WTC11 (cell line): ENCODE results near the gene ROBO2. TPM values are rescaled to one million over a fixed set of nuclear protein-coding genes. Genes with fewer than 3 reads are reported as not detected.

Experiments
- ATAC-seq: fragments of 200-7000 bp; cut with Tn5 transposase; 2 replicates; pipeline ENCODE4 v1.10.0; 2021; ENCODE audit warnings: mild to moderate bottlenecking, moderate library complexity
- CTCF ChIA-PET: fragments of 300-600 bp; sonication (Branson Sonifier 250); formaldehyde crosslinking; loops from one replicate; lab custom pipeline; 2021; ENCODE audit warnings: antibody characterized with exemption; lab: Charles Lee
- POLR2A ChIA-PET: fragments of 350-600 bp; sonication (Branson Sonifier 250); formaldehyde crosslinking; loops from one replicate; lab custom pipeline; 2021; ENCODE audit warnings: antibody characterized with exemption; lab: Charles Lee
- DNase-seq: peaks from one replicate; pipeline ENCODE4 v3.0.0; 2021; ENCODE audit warnings: low spot score
- H3K27ac Mint-ChIP-seq: 2 replicates; pipeline ENCODE4 v1.8.0; 2021; ENCODE audit warnings: mixed read lengths
- H3K27me3 Mint-ChIP-seq: 2 replicates; pipeline ENCODE4 v1.8.0; 2021; ENCODE audit warnings: low read depth, mild to moderate bottlenecking, moderate library complexity, mixed read lengths
- H3K36me3 Mint-ChIP-seq: 2 replicates; pipeline ENCODE4 v1.8.0; 2021; ENCODE audit warnings: mixed read lengths
- H3K4me1 Mint-ChIP-seq: 2 replicates; pipeline ENCODE4 v1.8.0; 2022; ENCODE audit warnings: mixed read lengths
- H3K4me3 Mint-ChIP-seq: 2 replicates; pipeline ENCODE4 v1.8.0; 2021; ENCODE audit warnings: mild to moderate bottlenecking, moderate library complexity, mixed read lengths
- H3K9me3 Mint-ChIP-seq: 2 replicates; pipeline ENCODE4 v1.8.0; 2021; ENCODE audit warnings: mixed read lengths
- ATF1 ChIP-seq: sonication (generic); formaldehyde crosslinking; IDR thresholded peaks from 2 replicates; pipeline ENCODE4 v1.8.1; 2023; ENCODE audit warnings: mild to moderate bottlenecking, moderate library complexity, missing genetic modification reagents
- CBFB ChIP-seq: sonication (generic); formaldehyde crosslinking; IDR thresholded peaks from 2 replicates; pipeline ENCODE4 v1.8.1; 2022; ENCODE audit warnings: mild to moderate bottlenecking, low read depth, missing genetic modification reagents
- CDX4 ChIP-seq: fragments of 250-450 bp; sonication (Bioruptor Pico); IDR thresholded peaks from 2 replicates; pipeline ENCODE4 v1.9.0; 2021; ENCODE audit warnings: moderate library complexity, mild to moderate bottlenecking, inconsistent platforms, borderline replicate concordance
- CTCF ChIP-seq: fragments of 200-600 bp; IDR thresholded peaks from 2 replicates; pipeline ENCODE4 v1.8.0; 2022; ENCODE audit warnings: antibody characterized with exemption
- E2F4 ChIP-seq: sonication (generic); formaldehyde crosslinking; IDR thresholded peaks from 2 replicates; pipeline ENCODE4 v1.8.1; 2022; ENCODE audit warnings: low read depth, mild to moderate bottlenecking, moderate library complexity, missing genetic modification reagents, borderline replicate concordance
- EMX1 ChIP-seq: fragments of 250-450 bp; sonication (Bioruptor Pico); IDR thresholded peaks from 2 replicates; pipeline ENCODE4 v1.8.0; 2021; ENCODE audit warnings: mild to moderate bottlenecking
- FOXP4 ChIP-seq: sonication (generic); formaldehyde crosslinking; IDR thresholded peaks from 2 replicates; pipeline ENCODE4 v1.8.0; 2022; ENCODE audit warnings: mild to moderate bottlenecking, missing genetic modification reagents
- HMGA2 ChIP-seq: fragments of 250-450 bp; sonication (Bioruptor Pico); IDR thresholded peaks from 2 replicates; pipeline ENCODE4 v1.4.0; 2021; ENCODE audit warnings: mild to moderate bottlenecking, moderate library complexity
- JAZF1 ChIP-seq: fragments of 250-450 bp; sonication (Bioruptor Pico); IDR thresholded peaks from 2 replicates; pipeline ENCODE4 v1.9.0; 2021; ENCODE audit warnings: moderate library complexity, mild to moderate bottlenecking, inconsistent platforms
- MAX ChIP-seq: sonication (generic); formaldehyde crosslinking; IDR thresholded peaks from 2 replicates; pipeline ENCODE4 v1.8.0; 2022; ENCODE audit warnings: mild to moderate bottlenecking, missing genetic modification reagents
- RELA ChIP-seq: sonication (generic); formaldehyde crosslinking; IDR thresholded peaks from 2 replicates; pipeline ENCODE4 v1.8.1; 2022; ENCODE audit warnings: missing genetic modification reagents, mild to moderate bottlenecking, borderline replicate concordance
- SMAD3 ChIP-seq: sonication (generic); formaldehyde crosslinking; IDR thresholded peaks from 2 replicates; pipeline ENCODE4 v1.8.0; 2022; ENCODE audit warnings: missing genetic modification reagents, mild to moderate bottlenecking, borderline replicate concordance
- SOX15 ChIP-seq: fragments of 250-450 bp; sonication (Bioruptor Pico); IDR thresholded peaks from 2 replicates; pipeline ENCODE4 v1.9.0; 2021; ENCODE audit warnings: mild to moderate bottlenecking
- STAT6 ChIP-seq: sonication (generic); formaldehyde crosslinking; conservative IDR thresholded peaks from 2 replicates; pipeline ENCODE4 v1.8.1; 2023; ENCODE audit warnings: mild to moderate bottlenecking, low read depth, missing genetic modification reagents, moderate library complexity
- USF1 ChIP-seq: sonication (generic); formaldehyde crosslinking; IDR thresholded peaks from 2 replicates; pipeline ENCODE4 v1.8.0; 2022; ENCODE audit warnings: mild to moderate bottlenecking, missing genetic modification reagents
- ZBTB21 ChIP-seq: sonication (generic); formaldehyde crosslinking; IDR thresholded peaks from 2 replicates; pipeline ENCODE4 v1.8.1; 2023; ENCODE audit warnings: mild to moderate bottlenecking, missing genetic modification reagents, borderline replicate concordance
- ZNF317 ChIP-seq: sonication (generic); formaldehyde crosslinking; IDR thresholded peaks from 2 replicates; pipeline ENCODE4 v1.8.1; 2023; ENCODE audit warnings: low read depth, mild to moderate bottlenecking, moderate library complexity, missing genetic modification reagents, borderline replicate concordance
- ZNF512 ChIP-seq: sonication (generic); formaldehyde crosslinking; IDR thresholded peaks from 2 replicates; pipeline ENCODE4 v1.8.1; 2022; ENCODE audit warnings: missing genetic modification reagents, borderline replicate concordance
- total RNA-seq: library from RNA; stranded (reverse); gene quantifications from 3 replicates; pipeline ENCODE4 v1.2.3, GENCODE V29; 2021

ROBO2 gene
- total RNA-seq, 1 experiment from 2014 or later = 11.7 TPM

GRCh38 chr3:77065750-77066149 is 25.9 kb downstream of the ROBO2 start:
- ATAC-seq = no peak
- Mint-ChIP-seq H3K4me1 (peaks cover 25% of the 10 kb centered on the region), H3K27ac (no peak overlapping the region)

GRCh38 chr3:77066829-77067228 is 26.9 kb downstream of the ROBO2 start:
- Mint-ChIP-seq H3K27ac (no peak overlapping the region), H3K4me1 (peaks cover 35% of the 10 kb centered on the region), H3K4me3 (no peak overlapping the region), H3K9me3 (peaks cover 19% of the 10 kb centered on the region), H3K27me3 (no peaks in the 10 kb centered on the region; the same call in 1 of the 2 replicates), H3K36me3 (peaks cover 18% of the 10 kb centered on the region)
- DNase-seq (no peak), ATAC-seq (no peak)
- ChIA-PET POLR2A (no interaction called here), CTCF (no interaction called here)
- TF ChIP-seq CBFB (CRISPR knock-in tag) (no peak), HMGA2 (no peak), USF1 (no peak), ZNF317 (CRISPR knock-in tag) (no peak), E2F4 (CRISPR knock-in tag) (no peak), RELA (no peak), SMAD3 (CRISPR knock-in tag) (no peak), CDX4 (no peak), ATF1 (no peak), EMX1 (no peak), JAZF1 (CRISPR knock-in tag) (no peak), STAT6 (CRISPR knock-in tag) (no peak), ZNF512 (CRISPR knock-in tag) (no peak), FOXP4 (CRISPR knock-in tag) (no peak)

More at GRCh38 chr3:77065750-77066149, 25.9 kb downstream of the ROBO2 start:
- Mint-ChIP-seq H3K36me3 (peaks cover 23% of the 10 kb centered on the region), H3K27me3 (no peaks in the 10 kb centered on the region; the same call in 1 of the 2 replicates), H3K9me3 (peaks cover 24% of the 10 kb centered on the region), H3K4me3 (no peak overlapping the region)
- no peak for DNase-seq
- ChIA-PET CTCF (no interaction called here), POLR2A (no interaction called here)
- TF ChIP-seq ATF1 = no peak
- TF ChIP-seq ZBTB21 = no peak
- no peak for TF ChIP-seq SOX15
- no peak for TF ChIP-seq MAX (CRISPR knock-in tag)
- no peak for TF ChIP-seq CTCF
- no peak for TF ChIP-seq E2F4 (CRISPR knock-in tag)
